HG03196 (cell line): Measurements from ENCODE around the gene MRGPRE.

Experiments
- ATAC-seq: cut with Tn5 transposase; IDR thresholded peaks from one replicate; pipeline ENCODE4 v1.9.1; 2021; ENCODE audit not compliant: unreplicated experiment

Gene MRGPRE

DNA sequence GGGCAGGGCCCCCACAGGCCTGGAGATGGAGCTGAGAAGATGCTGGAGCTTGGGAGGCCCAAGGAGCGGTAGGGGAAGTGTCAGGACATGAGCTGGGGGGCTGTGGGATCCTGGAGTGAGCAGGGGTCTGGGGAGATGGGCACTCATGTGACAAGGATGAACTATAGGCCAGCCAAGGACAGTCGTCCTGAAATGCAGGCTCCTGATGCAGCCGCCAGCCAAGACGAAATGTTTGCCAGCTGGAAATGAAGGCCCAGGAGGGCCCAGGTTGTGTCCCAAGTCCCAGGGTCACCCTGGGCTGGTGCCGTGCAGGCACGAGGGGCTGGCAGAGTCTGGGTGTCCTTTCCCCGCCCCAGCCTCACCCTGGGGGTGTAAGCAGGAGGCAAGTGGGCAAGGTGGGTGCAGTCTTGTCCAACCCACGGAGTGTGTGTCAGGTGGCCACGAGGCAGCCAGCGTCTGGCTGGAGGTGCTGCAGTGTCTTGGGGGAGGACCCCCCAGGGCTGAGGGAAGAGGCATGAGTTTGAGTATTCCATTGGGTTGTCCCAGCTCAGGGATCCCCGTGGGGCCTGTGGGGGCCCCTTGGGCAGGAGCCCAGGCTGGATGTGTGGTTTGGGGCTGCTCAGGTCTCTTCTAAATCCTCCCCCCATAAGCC, 35.0 kb downstream of the MRGPRE start:
- ATAC-seq: no peak

DNA sequence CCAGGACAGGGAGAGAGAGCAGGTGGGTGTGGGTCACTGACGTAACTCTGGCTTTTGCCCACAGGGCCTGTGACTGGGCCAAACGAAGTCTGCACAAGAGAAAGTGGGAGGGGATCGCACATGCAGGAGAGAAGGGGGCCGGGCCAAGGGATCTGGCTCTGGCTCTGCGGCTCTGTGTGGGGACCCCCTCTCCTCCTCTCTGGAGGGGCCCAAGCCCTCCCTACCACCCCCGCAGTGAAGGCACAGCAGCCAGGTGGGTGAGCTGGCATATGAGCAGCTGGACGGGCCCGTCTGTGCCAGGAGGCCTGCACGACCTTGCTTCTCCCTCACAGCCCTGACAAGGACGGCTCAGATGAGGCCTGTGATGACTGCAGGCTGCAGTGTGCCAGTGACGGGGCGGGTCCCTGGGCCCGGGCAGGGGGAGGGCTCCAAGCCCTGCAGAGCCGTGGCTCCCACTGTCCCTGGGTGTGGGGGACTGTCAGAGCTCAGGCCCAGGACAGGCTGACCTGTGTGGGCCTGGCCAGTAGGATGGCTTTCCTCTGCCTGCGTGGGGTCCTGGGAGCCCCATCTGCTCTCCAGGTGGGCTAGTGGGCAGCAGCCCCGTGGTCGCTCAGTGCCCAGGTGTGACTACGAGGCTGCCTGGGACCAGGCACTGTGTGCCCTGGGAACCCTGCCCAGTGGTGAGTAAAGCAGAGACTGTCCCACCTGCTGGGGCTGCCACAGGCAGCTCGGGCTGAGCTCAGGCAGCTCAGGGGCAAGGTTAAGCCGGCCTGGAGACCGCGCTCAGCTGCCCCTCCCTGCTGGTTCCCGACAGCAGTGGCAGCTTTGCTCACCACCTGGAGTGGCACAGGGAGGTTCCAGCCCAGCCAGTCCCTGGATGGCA, 35.8 kb downstream of the MRGPRE start:
- ATAC-seq: no peak

DNA sequence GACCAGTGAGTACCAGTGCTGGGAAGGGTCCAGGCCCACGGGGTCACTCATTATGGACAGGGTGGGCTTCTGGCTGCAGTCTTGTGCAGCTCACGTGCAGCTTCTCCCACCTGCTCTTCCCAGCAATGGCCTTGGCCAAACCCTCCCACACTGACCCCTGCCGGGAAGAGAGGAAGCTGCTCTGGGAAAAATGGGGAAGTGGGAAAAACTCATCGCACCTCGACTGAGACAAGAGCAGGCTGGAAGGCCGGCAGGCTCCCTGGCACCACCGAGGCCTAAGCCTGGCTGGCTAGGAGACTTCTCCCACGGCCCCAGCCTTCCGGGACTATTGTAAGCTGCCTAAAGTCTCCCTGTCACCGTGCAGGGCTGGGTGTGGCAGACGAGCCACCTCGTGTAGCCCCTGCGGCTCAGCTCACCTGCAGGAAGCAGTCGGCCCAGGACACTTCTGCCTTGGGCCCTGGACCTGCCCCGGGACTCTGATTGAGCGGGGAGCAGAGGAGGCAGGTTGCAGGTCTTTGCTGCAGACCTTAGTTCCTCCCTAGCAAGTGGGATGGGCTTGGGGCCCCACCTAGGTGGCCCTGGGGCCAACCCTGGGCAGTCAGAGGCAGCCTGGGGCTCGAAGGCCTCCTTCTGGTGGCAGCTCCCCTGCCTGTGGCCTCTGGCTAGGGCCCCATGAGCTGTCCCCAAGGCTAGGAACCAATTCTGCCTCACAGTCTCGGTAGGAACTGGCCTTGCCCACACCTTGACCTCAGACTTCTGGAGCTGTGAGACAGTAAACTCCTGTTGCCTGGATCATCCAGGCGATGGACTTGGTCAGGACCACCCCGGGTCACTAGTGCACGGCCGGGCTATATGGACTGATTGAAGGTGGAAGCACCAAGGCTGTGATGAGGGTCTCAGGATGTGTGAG, 36.7 kb downstream of the MRGPRE start:
- ATAC-seq: no peak

DNA sequence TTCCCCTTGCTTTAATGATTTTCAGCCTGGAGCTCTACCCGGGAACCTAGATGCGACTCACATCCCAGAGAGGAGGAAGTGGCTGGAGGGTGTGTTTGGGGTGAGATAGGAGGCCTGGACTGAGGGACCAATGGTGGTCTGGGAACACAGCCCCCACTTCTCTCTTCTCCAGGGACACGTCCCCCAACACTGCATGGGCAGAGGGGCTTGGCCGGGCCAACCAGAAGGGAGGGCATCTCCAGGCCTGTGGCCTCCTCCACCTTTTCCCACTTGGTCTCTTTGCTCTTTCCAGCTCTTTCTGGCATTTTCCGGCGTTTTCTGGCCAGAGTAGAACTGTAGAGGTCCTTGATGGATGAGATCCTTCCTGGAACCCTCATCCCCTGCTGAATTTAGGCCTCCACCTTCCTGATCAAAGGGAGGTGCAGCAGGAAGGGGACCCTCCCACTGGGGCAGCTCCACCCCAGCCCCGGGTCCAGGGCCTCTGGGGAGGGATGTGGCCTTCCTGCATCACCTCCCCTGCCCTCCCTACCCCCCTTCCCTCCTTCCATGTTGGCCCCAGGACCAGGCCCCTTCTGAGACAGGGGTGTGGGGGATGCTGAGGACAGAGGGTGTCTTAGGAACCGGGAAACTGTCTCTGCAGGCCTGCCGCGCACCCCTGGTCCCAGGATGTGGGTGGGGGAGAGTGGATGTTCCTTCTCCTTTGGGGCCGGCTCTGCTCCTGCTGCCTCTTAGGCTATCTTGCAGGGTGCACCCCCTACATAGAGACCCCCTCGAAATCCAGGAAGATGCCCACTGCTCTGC, 38.0 kb downstream of the MRGPRE start:
- no peak for ATAC-seq

DNA sequence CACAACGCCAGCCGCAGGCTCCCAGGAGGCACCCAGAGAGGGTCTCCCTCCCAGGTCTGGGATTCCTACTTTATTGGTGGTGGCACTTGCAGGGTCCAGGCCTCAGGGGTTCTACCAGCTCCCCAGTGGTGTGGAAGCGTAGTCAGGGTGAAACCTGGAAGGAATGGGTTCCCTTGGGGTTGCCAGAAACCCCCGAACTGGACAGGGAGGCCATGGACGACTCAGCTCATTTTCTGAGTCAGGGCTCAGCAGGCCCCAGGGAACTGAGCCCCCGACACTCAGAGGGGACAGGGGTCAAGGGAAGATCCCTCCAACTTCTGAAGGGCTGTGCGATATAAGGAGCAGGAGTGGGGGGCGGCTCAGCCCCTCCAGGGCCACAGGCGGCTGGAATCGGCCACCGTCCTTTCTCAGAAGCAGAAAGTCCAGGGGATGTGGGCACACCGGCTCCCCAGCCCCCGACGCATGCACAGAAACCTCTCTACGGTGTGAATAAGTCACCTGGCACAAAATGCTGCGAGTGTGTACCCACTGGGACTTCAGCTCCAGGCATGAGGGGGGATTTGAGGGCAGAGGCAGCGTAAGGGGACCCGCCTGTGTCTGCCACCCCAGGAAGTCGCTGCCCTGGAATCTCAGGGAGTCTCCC, 38.7 kb downstream of the MRGPRE start:
- no peak for ATAC-seq

DNA sequence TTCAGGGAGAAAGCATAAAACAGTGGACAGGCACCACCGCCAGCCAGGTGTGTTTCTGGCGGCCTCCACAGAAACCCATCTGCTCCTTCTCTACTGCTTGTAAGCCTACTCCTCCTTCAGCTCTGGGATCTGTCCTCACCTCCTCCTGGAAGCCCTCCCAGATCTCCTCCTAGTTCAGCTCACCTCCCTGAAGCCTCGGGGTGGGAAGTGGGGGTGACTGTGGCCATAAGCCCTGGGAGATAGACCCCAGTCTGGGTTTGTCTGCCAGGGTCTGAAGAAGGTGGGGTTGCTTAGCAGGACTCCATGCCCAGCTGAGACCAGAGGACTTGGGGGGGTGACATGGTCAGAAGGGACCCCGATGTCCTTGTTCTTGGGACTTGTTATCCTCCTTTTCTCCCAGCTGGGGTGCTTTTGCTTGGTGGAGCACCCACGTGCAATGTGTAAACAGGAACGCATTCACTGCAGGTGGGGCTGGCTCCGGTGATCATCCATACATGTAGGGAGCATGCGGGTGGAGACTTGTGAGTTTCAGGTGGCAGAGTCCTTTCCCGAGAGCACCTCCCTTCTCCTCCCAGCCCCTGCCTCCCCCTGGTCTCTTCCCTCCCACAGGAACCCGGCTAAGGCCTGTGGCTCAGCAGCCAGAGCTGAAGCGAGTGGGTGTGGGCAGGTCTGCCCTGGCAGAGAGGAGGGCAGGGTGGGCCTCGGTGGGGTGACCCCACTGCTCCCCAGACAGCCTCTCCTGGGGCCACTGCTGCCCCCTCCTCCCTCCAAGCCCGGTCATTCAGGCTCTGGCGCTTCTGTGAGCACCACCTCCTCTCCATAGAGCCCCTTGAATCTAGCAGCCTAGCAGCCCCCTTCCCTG, 39.5 kb downstream of the MRGPRE start:
- ATAC-seq: no peak

DNA sequence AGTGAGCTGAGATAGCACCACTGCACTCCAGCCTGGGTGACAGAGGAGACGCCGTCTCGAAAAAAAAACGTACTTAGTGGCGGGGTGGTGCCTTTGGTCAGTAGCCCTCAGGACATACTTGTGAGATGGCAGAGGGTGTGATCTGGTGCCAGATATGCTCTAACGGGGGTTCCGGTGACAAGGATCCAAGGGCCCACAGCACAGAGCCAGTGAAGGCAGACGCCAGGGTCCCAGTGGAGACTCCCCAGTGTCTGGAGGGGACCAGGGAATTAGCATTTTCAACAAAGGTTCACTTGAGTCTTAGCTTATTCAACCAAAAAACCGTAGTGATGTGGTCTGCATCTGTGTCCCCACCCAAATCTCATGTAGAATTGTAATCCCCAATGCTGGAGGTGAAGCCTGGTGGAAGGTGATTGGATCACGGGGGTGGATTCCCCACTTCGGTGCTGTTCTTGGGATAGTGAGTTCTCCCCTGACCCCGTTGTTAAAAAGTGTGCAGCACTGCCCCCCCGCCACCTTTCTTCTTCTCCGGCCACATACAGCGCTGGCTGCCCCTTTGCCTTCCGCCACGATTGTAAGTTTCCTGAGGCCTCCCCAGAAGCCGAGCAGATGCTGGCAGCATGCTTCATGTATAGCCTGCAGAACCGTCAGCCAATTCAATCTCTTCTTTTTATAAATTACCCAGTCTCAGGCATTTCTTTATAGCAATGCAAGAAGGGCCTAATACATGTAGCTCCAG, 40.5 kb downstream of the MRGPRE start:
- ATAC-seq: no peak

DNA sequence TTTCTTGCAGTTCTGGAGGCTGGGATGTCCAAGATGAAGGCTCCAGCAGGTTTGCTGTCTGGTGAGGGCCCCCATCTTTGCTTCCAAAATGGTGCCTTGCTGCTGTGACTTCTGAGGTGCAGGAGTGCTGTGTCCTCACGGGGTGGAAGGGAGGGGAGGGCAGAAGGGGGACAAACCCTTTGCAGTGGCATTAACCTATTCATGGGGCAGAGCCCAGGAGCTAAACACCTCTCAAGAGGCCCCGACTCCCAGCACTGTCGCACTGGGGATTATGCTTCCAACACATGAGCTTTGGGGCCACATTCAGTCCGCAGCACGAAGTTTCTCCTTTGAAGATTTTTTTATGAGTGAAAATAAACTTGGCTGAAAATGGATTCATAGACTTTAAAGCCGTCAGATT, 41.6 kb downstream of the MRGPRE start:
- no peak for ATAC-seq

DNA sequence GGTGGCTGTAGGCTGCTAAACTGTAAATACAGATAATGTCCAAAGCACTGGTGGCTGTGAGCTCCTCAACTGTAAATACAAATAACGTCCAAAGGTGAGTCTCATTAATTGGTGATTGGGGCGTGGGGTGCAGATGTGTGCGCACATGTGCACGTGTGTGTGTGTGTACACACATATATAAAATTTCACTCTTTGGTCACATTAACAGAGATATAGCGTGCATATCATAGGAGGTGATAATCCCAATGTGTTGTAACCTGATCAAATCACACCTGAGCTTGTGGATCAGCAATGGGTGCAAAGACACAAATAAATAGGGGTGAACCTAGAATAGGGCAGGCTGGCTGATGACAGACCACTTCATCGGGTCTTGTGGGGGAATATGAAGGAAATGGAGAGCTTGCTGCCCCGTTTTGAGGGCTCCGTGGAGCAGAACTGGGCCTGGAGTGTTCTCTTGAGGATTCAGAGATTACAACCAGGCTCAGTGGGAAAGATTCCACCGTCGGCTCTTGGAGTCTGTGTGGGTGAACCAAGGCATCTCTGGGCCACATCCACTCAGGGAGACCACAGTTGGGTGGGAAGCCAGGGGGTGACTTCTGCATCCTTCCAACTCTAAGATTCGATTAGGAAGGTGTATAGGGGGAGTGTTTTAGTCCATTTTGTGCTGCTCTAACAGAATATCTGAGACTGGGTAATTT, 42.2 kb downstream of the MRGPRE start:
- no peak for ATAC-seq

DNA sequence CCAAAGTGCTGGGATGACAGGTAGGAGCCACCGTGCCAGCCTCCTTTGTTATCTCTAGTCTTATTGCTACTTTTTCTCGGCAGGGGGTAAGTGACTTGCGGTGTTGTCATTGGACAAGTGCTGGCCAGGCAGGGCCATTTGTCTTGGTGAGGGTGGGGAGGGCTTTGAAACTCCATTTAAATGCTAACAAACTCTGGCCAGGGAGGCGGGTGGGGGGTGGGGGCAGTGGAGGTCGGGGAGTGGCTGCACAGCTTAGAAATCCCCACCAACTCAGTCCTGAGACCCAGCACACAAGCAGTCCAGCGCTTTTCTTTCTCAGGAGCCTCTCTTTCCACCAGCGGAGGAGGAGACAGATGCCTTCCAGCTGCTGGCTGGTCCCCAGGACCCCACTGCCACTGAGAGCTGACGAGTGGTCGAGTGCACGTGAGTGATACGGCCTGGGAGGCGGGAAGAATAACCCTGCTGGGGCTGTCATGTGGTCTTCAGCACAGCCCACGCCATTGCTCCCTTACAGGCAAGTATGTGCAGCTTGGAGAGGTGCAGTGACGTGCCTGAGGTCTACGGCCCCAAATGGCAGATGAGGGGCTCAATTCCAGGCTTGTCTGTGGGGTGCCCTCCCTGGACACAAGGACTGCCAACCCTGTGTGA, 42.9 kb downstream of the MRGPRE start:
- ATAC-seq: no peak

DNA sequence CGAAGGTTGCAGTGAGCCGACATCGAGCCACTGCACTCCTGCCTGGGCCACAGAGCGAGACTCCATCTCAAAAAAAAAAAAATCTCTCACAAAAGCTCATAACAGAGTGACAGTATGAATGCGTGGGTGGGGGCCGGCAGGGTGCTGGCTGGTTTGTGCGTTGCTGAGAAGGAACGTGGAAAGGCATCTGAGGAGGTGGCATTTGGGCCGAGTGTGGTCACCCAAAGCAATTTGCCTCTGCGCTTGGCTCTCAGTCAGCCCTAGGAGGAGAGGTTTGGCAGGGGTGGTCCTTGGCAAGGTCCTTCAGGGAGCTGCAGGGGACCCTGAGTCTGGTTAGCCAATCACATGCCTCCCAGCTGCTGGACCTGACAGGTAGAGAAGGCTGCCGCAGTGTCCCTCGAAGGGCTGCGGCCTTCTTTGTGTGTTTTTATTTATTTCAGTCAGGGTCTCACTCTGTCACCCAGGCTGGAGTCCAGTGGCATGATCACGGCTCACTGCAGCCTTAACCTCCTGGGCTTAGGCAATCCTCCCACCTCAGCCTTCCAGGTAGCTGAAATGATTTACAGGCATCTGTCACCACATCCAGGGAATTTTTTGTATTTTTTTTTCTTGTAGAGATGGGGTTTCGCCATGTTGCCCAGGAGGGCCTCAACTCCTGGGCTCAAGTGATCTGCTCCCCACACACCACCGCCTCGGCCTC, 43.6 kb downstream of the MRGPRE start:
- no peak for ATAC-seq

DNA sequence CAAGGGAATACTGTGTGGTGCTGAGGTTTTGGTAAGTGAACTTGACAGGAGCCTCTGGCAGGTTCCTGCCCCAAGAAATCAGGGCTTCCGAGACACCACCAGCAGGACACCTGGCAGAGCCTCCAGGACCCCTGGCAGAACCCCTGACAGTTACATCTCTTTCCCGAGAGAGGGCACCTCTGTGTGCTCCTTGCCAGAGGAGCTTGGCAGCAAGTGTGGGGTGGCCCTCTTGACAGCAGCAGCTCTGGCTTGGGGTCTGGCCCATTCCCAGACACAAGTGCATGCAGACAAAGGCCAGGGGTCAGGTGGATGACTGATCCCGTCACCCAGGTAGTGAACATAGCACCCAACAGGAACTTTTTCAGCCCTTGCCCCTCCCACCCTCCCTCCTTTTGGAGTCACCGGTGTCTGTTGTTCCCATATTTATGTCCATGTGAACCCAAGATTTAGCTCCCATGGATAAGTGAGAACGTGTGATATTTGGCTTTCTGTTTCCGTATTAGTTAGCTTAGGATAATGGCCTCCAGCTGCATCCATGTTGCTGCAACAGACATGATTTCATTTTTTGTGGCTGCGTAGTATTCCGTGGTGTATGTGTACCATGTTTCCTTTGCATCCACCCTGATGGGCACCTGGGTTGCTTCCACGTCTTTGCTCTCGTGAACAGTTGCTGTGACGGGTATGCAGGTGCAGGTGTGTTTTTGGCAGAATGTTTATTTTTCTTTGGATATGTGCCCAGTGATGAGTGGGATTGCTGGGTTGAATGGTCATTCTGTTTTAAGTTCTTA, 45.9 kb downstream of the MRGPRE start:
- ATAC-seq: no peak

DNA sequence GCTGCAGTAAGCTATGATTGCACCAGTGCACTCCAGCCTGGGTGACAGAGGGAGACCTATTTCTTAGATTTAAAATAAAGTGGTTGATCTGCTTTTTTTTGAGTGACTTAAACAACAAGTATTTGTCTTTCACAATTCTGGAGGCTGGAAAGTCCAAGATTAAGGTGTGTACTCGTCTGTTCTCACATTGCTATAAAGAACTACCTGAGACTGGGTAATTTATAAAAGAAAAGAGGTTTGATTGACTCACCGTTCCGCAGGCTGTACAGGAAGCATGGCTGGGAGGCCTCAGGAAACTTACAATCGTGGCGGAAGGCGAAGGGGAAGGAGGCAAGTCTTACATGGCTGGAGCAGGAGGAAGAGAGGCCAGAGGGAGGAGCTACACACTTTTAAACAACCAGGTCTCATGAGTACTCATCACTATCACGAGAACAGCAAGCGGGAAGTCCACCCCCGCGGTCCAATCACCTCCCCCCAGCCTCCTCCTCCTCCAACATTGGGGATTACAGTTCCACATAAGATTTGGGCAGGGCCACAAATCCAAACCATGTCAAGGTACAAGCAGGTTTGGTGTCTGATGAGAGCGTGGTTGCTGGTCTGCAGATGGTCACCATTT, 47.4 kb downstream of the MRGPRE start:
- ATAC-seq: no peak

DNA sequence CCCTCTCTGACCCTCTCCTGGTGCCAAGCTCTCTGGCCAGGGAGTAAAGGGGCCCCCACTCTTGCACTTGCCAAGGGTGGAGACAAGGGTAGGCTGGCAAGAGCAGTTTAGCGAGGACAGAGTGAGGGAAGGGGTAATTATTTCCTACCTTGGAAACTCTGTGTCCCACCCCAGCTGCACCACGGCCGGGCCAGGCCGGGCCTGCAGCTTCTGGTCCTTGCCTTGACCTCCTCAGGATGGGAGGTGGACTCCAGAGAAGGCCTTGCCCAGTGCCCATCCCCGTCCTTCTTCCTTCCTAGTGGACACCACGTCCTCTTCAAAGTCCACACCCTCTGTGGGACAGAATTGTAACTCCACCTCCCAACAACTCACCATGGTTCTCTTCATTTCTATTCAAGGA, 48.7 kb downstream of the MRGPRE start:
- no peak for ATAC-seq

DNA sequence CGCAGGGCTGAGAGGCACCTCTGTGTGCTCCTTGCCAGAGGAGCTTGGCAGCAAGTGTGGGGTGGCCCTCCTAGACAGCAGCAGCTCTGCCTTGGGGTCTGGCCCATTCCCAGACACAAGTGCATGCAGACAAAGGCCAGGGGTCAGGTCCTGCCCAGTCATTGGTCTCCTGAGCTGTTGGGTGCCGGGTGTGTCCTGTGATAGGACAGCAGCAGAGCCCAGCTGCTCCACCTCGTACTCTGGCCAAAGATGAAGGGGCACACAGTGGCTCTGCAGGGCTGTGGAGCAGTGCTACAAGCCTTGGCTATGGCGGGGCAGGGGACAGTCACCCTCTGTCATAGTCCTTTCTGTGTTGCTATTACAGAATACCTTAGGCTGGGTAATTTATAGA, 49.8 kb downstream of the MRGPRE start:
- ATAC-seq: no peak
